ENCODE measurements around the gene L3MBTL1.
"Not testable (repeated sequence)": the region's sequence is repeated elsewhere in the genome, so short reads cannot be mapped to it uniquely, and the experiment has no call there.

L3MBTL1 gene

DNA sequence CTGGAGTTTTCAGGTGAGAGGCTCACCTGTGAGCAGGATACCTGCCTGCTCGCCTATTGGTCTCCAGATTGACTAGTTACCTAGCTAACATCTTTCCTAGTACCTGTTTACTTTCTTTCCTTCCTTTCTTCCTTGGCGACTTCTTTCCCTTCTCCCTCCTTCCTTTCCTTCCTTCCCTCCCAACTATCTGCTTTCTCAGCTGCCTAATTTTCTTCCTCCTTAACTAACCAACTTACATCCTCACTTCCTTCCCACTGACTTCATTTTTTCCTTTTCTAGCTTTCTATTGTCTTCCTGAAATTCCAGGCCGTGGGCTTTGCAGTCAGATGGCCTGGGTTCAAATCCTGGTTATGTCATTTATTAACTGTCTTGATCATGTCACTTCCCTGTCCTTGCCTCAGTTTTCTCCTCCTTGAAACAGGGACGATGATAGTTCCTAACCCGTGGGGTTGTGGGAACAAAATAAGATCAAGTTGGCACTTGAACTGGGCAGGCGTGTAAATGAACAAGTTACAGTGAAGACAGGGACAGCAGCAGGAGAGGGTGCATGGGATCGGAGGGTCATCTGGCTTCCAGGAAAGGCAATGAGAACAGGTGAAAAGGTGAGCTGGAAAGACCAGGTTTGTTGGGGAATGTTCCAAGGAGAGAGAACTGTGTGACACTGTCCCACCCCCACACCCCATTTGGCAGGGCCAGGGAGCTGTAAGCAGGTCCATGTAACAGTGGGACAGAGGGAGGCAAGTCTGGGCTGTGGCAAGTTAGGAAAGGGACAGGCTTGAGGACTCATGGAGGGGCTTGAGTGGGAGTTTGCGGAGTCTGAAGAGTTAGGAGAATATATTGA lies 51.9 kb downstream of the L3MBTL1 start:
- DNase-seq (ENCODE audit: low spot score) = no peak

GRCh38 chr20:43560974-43561373 lies 53.5 kb downstream of the L3MBTL1 start:
- DNase-seq (ENCODE audit: low spot score) = no peak

- peak; percentile 21 for DNase-seq (ENCODE audit: low spot score)
These were observed 55.9 kb downstream of the L3MBTL1 start for GRCh38 chr20:43563429-43563828.

- DNase-seq (ENCODE audit: low spot score) = no peak
These were observed 56.5 kb downstream of the L3MBTL1 start for GRCh38 chr20:43563991-43564390.

DNA sequence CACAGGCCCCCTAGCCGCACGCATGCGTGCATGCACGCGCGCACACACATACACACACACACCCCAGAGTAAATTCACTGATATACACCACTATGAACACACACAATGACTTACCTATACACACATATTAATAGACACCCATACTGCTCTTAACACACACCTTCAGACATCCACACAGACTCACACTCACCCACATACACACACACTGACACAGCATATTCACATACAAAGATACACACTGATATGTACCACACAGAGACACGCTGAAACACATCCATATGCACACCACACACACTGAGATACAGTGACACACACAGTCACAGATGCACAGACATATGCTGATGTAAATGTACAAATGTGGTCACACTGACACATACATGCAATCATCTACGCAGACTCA lies 57.0 kb downstream of the L3MBTL1 start:
- DNase-seq (ENCODE audit: low spot score) = no peak

DNA sequence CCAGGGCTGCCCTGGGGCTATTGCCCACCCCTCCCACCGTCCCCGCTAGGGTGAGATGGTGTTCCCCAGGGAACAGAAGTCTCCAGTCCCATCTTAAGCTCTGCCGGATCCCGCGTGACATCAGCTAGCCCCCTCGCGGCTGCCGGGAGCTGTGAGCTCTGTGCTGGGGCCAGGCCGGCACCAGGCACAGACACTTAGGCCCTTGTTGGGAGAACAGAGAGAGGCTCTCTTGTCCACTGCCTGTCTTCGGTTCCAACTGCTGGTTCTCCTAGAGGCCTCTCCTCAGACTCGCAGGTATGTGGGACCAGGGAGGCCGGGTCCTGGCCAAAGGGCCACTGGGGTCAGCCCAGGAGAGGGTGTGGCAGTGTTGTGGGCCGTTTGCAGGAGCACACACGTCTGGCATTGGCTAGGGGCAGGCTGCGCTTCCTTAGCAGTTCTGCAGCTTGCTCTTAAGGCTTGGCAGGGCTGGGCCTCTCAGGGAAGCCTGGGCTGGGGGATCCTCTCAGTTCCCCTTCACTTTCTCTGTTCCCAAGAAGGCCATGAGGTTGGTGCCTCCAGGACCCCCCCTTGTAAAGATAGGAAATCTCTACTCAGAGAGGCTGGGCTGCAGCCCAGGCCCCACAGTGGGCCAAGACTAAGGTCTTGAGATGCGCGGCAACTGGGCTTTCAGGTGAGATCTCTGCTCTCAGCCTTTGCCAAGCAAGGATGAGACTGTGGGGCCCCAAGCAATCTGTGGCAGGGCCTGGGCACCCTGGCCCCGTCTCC lies 57.7 kb downstream of the L3MBTL1 start:
- DNase-seq (ENCODE audit: low spot score) = no peak

GRCh38 chr20:43565758-43566104 lies 58.2 kb downstream of the L3MBTL1 start:
- DNase-seq (ENCODE audit: low spot score) = peak; percentile 63

DNA sequence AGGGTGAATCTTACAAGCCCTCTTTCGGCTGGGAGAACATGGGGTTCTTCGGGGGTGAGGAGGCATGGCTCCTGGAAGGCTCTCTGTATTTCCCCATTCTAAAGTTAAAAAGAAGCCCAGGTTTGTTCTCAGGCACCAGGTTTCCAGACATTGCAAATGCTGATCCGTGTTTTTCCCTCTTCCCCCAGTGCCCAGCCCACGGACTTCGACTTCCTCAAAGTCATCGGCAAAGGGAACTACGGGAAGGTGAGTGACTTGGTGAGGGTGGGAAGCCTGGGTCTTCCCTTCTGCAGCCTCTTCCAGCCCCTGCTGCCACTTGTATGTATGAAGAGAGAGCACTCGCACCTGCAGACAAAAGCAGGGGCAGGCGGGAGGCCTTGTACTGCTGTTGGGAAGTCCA lies 60.0 kb downstream of the L3MBTL1 start:
- DNase-seq (ENCODE audit: low spot score) = no peak

- no peak for DNase-seq (ENCODE audit: low spot score)
These were observed 61.2 kb downstream of the L3MBTL1 start for GRCh38 chr20:43568706-43569105.

DNA sequence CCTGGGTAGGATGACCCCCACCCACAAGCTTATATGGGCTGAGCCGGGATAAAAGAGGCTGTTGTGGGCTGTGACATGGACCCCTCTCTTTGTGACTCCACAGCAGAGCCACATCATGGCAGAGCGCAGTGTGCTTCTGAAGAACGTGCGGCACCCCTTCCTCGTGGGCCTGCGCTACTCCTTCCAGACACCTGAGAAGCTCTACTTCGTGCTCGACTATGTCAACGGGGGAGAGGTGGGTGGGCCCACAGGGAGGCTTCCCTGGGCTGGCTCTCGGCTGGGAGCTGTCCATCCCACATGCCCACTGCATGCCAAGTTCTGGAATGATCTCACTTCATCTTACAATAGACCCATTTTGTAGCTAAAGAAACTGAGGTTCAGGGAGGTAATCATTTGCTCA lies 61.8 kb downstream of the L3MBTL1 start:
- DNase-seq (ENCODE audit: low spot score) = no peak

- no peak for DNase-seq (ENCODE audit: low spot score)
These were observed 63.0 kb downstream of the L3MBTL1 start for GRCh38 chr20:43570496-43570895.

DNA sequence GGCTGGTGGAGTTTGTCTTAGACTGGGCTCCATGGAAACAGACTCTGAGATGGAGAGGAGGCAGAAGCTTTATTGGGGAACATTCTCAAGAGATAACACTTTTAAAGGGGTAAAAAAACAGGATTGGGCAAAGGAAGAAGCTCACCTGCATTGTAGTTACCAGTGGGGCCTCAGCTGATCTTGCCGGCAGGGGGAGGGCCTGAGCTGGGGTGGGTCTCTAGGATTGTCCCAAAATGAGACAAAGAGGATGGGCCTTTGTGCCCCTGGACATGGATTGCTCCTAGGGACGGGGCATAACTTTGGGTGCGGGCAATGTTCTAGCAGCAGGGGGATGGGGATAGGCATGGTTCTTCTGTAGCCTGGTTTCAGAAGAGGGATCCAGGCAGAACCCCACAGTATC lies 63.8 kb downstream of the L3MBTL1 start:
- DNase-seq (ENCODE audit: low spot score) = no peak

GRCh38 chr20:43571771-43572170 lies 64.3 kb downstream of the L3MBTL1 start:
- DNase-seq (ENCODE audit: low spot score) = no peak

GRCh38 chr20:43572891-43573290 lies 65.4 kb downstream of the L3MBTL1 start:
- no peak for DNase-seq (ENCODE audit: low spot score)

GRCh38 chr20:43576108-43576507 lies 68.6 kb downstream of the L3MBTL1 start:
- DNase-seq (ENCODE audit: low spot score) = no peak

GRCh38 chr20:43579861-43580793 lies 72.6 kb downstream of the L3MBTL1 start:
- no peak for DNase-seq (ENCODE audit: low spot score)

DNA sequence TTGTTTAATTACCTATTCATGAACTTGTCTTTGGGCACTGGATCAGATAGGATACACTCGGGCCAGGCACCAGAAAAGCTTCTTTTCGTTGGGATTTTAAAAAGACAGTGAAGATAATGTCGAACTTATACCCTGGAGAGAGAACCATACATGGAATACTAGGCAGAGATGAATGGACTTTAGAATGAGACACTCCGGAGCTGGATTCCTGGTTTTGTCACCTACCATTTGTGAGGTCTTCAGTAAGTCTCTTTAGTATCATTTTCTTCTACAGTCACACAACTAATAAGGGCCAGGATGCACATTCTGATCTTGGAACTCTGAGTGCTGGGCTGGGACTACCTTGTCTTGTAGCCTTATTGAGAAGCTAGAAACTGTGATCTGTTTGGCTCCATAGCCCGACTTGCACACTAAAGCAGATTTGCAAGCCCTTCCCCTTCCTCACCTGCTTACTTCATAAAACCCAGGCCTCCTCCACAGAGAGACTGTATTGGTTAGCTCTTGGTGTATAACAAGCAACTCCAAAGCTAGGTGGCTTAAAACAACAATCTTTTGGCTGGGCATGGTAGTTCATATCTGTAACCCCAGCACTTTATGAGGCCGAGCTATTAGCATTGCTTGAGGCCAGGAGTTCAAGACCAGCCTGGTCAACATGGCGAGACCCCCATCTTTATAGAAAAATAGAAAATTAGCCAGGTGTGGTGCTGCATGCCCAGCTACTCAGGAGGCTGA lies 75.8 kb downstream of the L3MBTL1 start:
- DNase-seq (ENCODE audit: low spot score) = no peak

DNA sequence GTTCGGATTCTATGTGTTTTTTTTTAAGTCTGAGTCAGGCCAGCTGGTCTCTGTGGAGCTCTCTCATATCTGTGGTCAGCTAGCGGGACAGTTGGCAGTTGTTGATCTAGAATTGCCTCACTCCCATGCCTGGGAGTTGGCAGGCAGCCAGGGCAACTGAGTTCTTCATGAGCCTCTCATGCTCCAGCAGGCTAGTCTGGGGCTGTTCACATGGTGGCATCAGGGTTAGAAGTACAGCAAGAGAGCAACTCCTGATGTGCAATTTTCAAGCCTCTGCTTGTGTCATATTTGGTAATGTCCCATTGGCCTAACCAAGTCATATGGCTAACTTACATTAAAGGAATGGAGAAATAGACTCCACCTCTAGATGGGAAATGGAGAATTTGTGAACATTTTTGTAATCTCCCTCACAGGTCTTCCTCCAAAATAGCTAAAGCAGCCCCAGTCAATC lies 76.5 kb downstream of the L3MBTL1 start:
- DNase-seq (ENCODE audit: low spot score) = no peak

DNA sequence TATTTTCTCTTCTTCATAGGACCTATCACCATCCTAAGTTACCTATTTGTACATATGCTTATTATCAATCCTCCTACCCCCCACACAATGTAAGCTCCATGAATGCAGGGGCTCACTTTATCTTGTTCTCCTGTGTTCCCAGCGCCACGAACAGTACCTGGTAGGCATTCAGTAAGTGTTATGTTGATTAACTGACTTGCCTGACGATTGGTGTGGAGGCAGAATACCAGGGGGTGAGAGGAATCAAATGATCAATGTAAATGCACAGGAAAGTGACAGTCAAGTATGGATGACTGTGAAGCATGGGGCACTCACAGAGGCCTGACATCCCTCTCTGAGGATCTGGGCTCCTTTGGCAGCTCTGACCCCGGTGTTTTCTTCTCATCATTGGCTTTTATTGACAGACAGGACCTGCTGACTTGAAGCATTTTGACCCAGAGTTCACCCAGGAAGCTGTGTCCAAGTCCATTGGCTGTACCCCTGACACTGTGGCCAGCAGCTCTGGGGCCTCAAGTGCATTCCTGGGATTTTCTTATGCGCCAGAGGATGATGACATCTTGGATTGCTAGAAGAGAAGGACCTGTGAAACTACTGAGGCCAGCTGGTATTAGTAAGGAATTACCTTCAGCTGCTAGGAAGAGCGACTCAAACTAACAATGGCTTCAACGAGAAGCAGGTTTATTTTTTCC lies 77.1 kb downstream of the L3MBTL1 start:
- no peak for DNase-seq (ENCODE audit: low spot score)

- peak; percentile 22 for DNase-seq (ENCODE audit: low spot score)
These were observed 79.1 kb downstream of the L3MBTL1 start for GRCh38 chr20:43586641-43587040.

GRCh38 chr20:43588526-43588925 lies 81.0 kb downstream of the L3MBTL1 start:
- not testable (repeated sequence) for DNase-seq (ENCODE audit: low spot score)
